A549 (cell line): Measurements from ENCODE around the gene DCLK1. TPM values are rescaled to one million over a fixed set of nuclear protein-coding genes. Genes with fewer than 3 reads are reported as not detected.

ENCODE experiments used
- ATAC-seq, 2 experiments: fragments of 200-7000 bp in 1 of 2; fragments of >200 bp in 1 of 2; cut with Nextera tagmentation in 1 of 2; cut with Tn5 transposase in 1 of 2; 3 replicates each; pipeline versions ENCODE4 v1.8.0 to v1.9.1; 2018 to 2020; ENCODE audit warnings: mild to moderate bottlenecking in 1 of 2, moderate library complexity in 1 of 2
- CTCF ChIA-PET: fragments of 300-600 bp; sonication (Branson Sonifier 250); formaldehyde crosslinking; extraction: SDS; loops from one replicate; lab custom pipeline; 2021; ENCODE audit warnings: antibody characterized with exemption, inconsistent platforms; lab: Yijun Ruan, JAX
- POLR2A ChIA-PET: fragments of 350-600 bp; formaldehyde crosslinking; extraction: SDS; loops from one replicate; lab custom pipeline; 2021; ENCODE audit warnings: antibody characterized with exemption, inconsistent platforms; lab: Yijun Ruan, JAX
- DNase-seq, 2 experiments: peaks; one replicate each; pipeline versions ENCODE4 v3.0.0 to v3.0.0-alpha.2; 2011 to 2016; ENCODE audit warnings: low read depth in 1 of 2, low spot score in 1 of 2
- FAIRE-seq: peaks from 2 replicates; lab custom pipeline; 2011; peaks lifted over from hg19 to GRCh38; lab: Jason Lieb, UNC
- H3K27ac ChIP-seq, 2 experiments: fragments of >200 bp; sonication (Bioruptor Twin); formaldehyde crosslinking; 3 replicates each; pipeline ENCODE4 v1.5.1; 2016 to 2017
- H3K4me1 ChIP-seq: fragments of >200 bp; sonication (Bioruptor Twin); formaldehyde crosslinking; 3 replicates; pipeline ENCODE4 v1.6.1; 2016
- H3K4me2 ChIP-seq: fragments of >200 bp; sonication (Bioruptor Twin); formaldehyde crosslinking; 3 replicates; pipeline ENCODE4 v1.6.1; 2016
- H3K4me3 ChIP-seq: fragments of >200 bp; sonication (Bioruptor Twin); formaldehyde crosslinking; 3 replicates; pipeline ENCODE4 v1.5.1; 2016
- H3K9me3 ChIP-seq: fragments of >200 bp; sonication (Bioruptor Twin); formaldehyde crosslinking; 3 replicates; pipeline ENCODE4 v1.6.1; 2016
- BHLHE40 ChIP-seq: IDR thresholded peaks from 2 replicates; pipeline ENCODE4 v1.6.1; 2012; ENCODE audit warnings: low read depth, low read length, inconsistent platforms
- CBX2 ChIP-seq: fragments of 200-600 bp; sonication (generic); IDR thresholded peaks from 2 replicates; pipeline ENCODE4 v1.6.1; 2016; ENCODE audit warnings: low read depth, mild to moderate bottlenecking, borderline replicate concordance
- CEBPB ChIP-seq, 2 experiments: fragments of >200 bp in 1 of 2; sonication (Bioruptor Twin) in 1 of 2; formaldehyde crosslinking in 1 of 2; IDR thresholded peaks; 2 replicates each; pipeline ENCODE4 v1.6.1; 2012 to 2016
- EHMT2 ChIP-seq: fragments of 200-600 bp; sonication (generic); IDR thresholded peaks from 2 replicates; pipeline ENCODE4 v1.6.1; 2016; ENCODE audit warnings: antibody characterized with exemption, low read depth, mild to moderate bottlenecking, moderate library complexity
- EP300 ChIP-seq, 2 experiments: fragments of >200 bp; sonication (Bioruptor Twin); formaldehyde crosslinking; IDR thresholded peaks; 2 replicates in 1 of 2; 3 replicates in 1 of 2; pipeline ENCODE4 v1.6.1; 2016 to 2017
- GATA3 ChIP-seq: IDR thresholded peaks from 2 replicates; pipeline ENCODE4 v1.6.1; 2012; ENCODE audit warnings: borderline replicate concordance
- HDAC2 ChIP-seq: fragments of 200-600 bp; sonication (generic); IDR thresholded peaks from 2 replicates; pipeline ENCODE4 v1.6.1; 2016
- HOXB5 ChIP-seq: fragments of 250-450 bp; sonication (Bioruptor Pico); IDR thresholded peaks from 2 replicates; pipeline ENCODE4 v1.5.0; 2020; ENCODE audit warnings: mild to moderate bottlenecking, moderate library complexity
- JUN ChIP-seq, 2 experiments: fragments of >200 bp; sonication (Bioruptor Twin); formaldehyde crosslinking; IDR thresholded peaks; 2 replicates in 1 of 2; 3 replicates in 1 of 2; pipeline ENCODE4 v1.6.1; 2016 to 2017
- JUNB ChIP-seq: fragments of >200 bp; sonication (Bioruptor Twin); formaldehyde crosslinking; IDR thresholded peaks from 2 replicates; pipeline ENCODE4 v1.6.1; 2016
- KDM1A ChIP-seq: fragments of 200-600 bp; sonication (generic); IDR thresholded peaks from 2 replicates; pipeline ENCODE4 v1.6.1; 2016; ENCODE audit warnings: low read depth, mild to moderate bottlenecking
- KDM5A ChIP-seq: fragments of 200-600 bp; sonication (generic); IDR thresholded peaks from 2 replicates; pipeline ENCODE4 v1.6.1; 2016; ENCODE audit warnings: antibody characterized with exemption, mild to moderate bottlenecking
- MYC ChIP-seq: IDR thresholded peaks from 2 replicates; pipeline ENCODE4 v1.6.1; 2012; ENCODE audit warnings: mild to moderate bottlenecking, inconsistent platforms, low read length, improper control_type of control experiment, borderline replicate concordance
- NR3C1 ChIP-seq: fragments of >200 bp; sonication (Bioruptor Twin); formaldehyde crosslinking; IDR thresholded peaks from 3 replicates; pipeline ENCODE4 v1.6.1; 2017
- PHF8 ChIP-seq: fragments of 200-600 bp; sonication (generic); IDR thresholded peaks from 2 replicates; pipeline ENCODE4 v1.6.1; 2016; ENCODE audit warnings: low read depth, mild to moderate bottlenecking, antibody characterized with exemption, moderate library complexity, borderline replicate concordance
- RAD21 ChIP-seq, 2 experiments: fragments of >200 bp in 1 of 2; sonication (Bioruptor Twin) in 1 of 2; formaldehyde crosslinking in 1 of 2; IDR thresholded peaks in 1 of 2; conservative IDR thresholded peaks in 1 of 2; 2 replicates in 1 of 2; 3 replicates in 1 of 2; pipeline ENCODE4 v1.6.1; 2012 to 2018; ENCODE audit warnings: inconsistent platforms in 1 of 2
- RARB ChIP-seq: fragments of 250-450 bp; sonication (Bioruptor Pico); IDR thresholded peaks from 2 replicates; pipeline ENCODE4 v1.8.0; 2021; ENCODE audit warnings: mild to moderate bottlenecking, moderate library complexity
- RCOR1 ChIP-seq: fragments of 150-350 bp; IDR thresholded peaks from 2 replicates; pipeline ENCODE4 v1.6.1; 2014; ENCODE audit warnings: antibody characterized with exemption, low read length, low read depth
- SREBF2 ChIP-seq: fragments of 450-650 bp; IDR thresholded peaks from 2 replicates; pipeline ENCODE4 v1.6.1; 2014; ENCODE audit warnings: mild to moderate bottlenecking, moderate library complexity
- TP53 ChIP-seq: fragments of 250-450 bp; sonication (Bioruptor Pico); IDR thresholded peaks from 2 replicates; pipeline ENCODE4 v1.5.0; 2021; ENCODE audit warnings: mild to moderate bottlenecking, moderate library complexity
- ZFP36 ChIP-seq: fragments of 450-650 bp; IDR thresholded peaks from 2 replicates; pipeline ENCODE4 v1.6.1; 2014; ENCODE audit warnings: borderline replicate concordance; ENCODE audit not compliant: partially characterized antibody
- ZNF302 ChIP-seq: fragments of 250-450 bp; sonication (Bioruptor Pico); IDR thresholded peaks from 2 replicates; pipeline ENCODE4 v1.9.0; 2021; ENCODE audit warnings: inconsistent platforms, mild to moderate bottlenecking, moderate library complexity
- WGBS: methylation state at CpG from one replicate; pipeline ENCODE4 v1.1.6; 2017; ENCODE audit errors: missing lambda C conversion rate; 5-methylcytosine and 5-hydroxymethylcytosine counted together
- polyA plus RNA-seq, 4 experiments: library from polyadenylated mRNA; depleted of rRNA in 3 of 4; stranded (reverse); fragments of >200 nt; fragmentation: RNase III in 1 of 4; extraction: RNeasy Plus Mini Kit Qiagen cat#74134 plus additional on column Dnase treatment in 1 of 4; gene quantifications; 2 replicates in 3 of 4; 3 replicates in 1 of 4; pipeline ENCODE4 v1.2.3, GENCODE V29; 2011 to 2017
- TF ChIP-seq, protein P1 (sequence below): IDR thresholded peaks from 2 replicates; pipeline ENCODE4 v1.6.1; 2012; ENCODE audit warnings: low read depth, borderline replicate concordance
- TF ChIP-seq, protein P2 (sequence below): fragments of 250-450 bp; sonication (Bioruptor Pico); IDR thresholded peaks from 2 replicates; pipeline ENCODE4 v1.5.0; 2020; ENCODE audit warnings: low read depth, mild to moderate bottlenecking, moderate library complexity
- TF ChIP-seq, protein P3 (sequence below): IDR thresholded peaks from 2 replicates; pipeline ENCODE4 v1.6.1; 2012
- TF ChIP-seq, protein P4 (sequence below): fragments of 200-600 bp; sonication (generic); IDR thresholded peaks from 2 replicates; pipeline ENCODE4 v1.6.1; 2016; ENCODE audit warnings: antibody characterized with exemption, mild to moderate bottlenecking, moderate library complexity
- TF ChIP-seq, protein P5 (sequence below): fragments of >200 bp; sonication (Bioruptor Twin); formaldehyde crosslinking; IDR thresholded peaks from 3 replicates; pipeline ENCODE4 v1.5.1; 2016

The DCLK1 gene
- polyA plus RNA-seq, 2 of the 4 experiments (the other 2 are of a cell fraction) = 0.13 to 0.21 TPM

DNA sequence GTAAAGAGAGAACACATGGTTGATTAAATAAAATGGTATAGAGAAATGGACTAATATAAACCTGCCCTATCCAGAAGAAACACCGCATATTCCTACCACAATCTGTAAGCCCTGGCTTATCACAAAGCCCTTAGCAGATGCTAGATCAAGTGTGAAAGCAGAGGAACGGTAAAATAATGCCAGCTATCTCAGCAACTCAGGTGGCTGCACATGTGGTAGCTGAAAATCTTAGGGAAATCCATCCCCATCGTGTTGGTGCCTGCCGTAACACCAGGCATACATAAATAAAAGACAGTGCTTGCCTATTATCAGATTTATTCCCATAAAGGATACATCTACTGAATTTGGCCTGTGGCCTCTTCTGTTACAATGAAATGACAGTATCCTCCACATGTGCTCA lies 350.6 kb downstream of the DCLK1 start:
- no peak overlapping the region for H3K4me3 ChIP-seq
- WGBS = 47% methylated on average over 4 of the region's 4 CpGs
- no peak for FAIRE-seq
- POLR2A ChIA-PET = no interaction called here
- TF ChIP-seq, protein P1, sequence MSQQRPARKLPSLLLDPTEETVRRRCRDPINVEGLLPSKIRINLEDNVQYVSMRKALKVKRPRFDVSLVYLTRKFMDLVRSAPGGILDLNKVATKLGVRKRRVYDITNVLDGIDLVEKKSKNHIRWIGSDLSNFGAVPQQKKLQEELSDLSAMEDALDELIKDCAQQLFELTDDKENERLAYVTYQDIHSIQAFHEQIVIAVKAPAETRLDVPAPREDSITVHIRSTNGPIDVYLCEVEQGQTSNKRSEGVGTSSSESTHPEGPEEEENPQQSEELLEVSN = no peak
- TF ChIP-seq JUNB (no peak), JUN (IDR thresholded peaks at IDR 0.05) (no peak), ZNF302 (CRISPR knock-in tag) (no peak), BHLHE40 (no peak), TP53 (CRISPR knock-in tag) (no peak), CBX2 (no peak), GATA3 (no peak), PHF8 (no peak), RAD21 (conservative IDR thresholded peaks at IDR 0.05 in 1 of 2, IDR thresholded peaks at IDR 0.05 in 1 of 2) (no peak)
- H3K4me1 ChIP-seq = no peaks in the 10 kb centered on the region
- no peak overlapping the region for H3K27ac ChIP-seq
- CTCF ChIA-PET = interaction anchor here (1.0 kb wide), 1 partner anchor 20 kb away, joined by 3 read pairs; no protein-coding TSS in a partner anchor
- ATAC-seq = no peak
- no peak overlapping the region for H3K4me2 ChIP-seq
- H3K9me3 ChIP-seq = no peaks in the 10 kb centered on the region
- DNase-seq = no peak

DNA sequence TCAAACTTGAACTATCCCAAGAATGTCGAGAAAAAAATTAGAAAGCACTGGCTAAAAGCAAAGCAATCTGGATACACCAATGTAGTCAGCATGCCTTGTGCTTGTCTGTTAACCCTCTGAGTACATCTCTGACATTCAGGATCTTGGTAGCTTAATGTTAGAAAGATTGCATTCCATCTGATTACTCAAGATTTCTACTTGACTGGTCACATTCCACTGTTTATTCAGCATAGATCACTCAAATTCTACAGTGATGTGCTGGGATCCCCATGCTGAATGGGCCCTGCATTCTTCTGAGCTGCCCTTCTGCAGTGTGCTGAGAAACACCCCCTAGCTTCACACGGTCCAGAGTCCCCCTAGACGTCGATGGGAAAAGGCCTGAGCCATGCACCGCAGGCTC lies 359.3 kb downstream of the DCLK1 start:
- 35% methylated on average over 2 of the region's 5 CpGs for WGBS
- no peaks in the 10 kb centered on the region for H3K9me3 ChIP-seq
- no peak for FAIRE-seq
- H3K4me2 ChIP-seq = no peak overlapping the region
- POLR2A ChIA-PET = no interaction called here
- DNase-seq = no peak
- CTCF ChIA-PET = interaction anchor here (1.2 kb wide), 1 partner anchor 17 kb away, joined by 4 read pairs; no protein-coding TSS in a partner anchor
- H3K4me1 ChIP-seq = no peaks in the 10 kb centered on the region
- H3K4me3 ChIP-seq = no peak overlapping the region
- no peak overlapping the region for H3K27ac ChIP-seq
- TF ChIP-seq EP300 (IDR thresholded peaks at IDR 0.05) = no peak
- TF ChIP-seq ZFP36 = no peak
- no peak for TF ChIP-seq JUNB
- TF ChIP-seq RARB (CRISPR knock-in tag) = no peak
- TF ChIP-seq HDAC2 = no peak
- TF ChIP-seq MYC = no peak
- no peak for TF ChIP-seq JUN (IDR thresholded peaks at IDR 0.05)
- TF ChIP-seq NR3C1 = no peak
- TF ChIP-seq HOXB5 (CRISPR knock-in tag) = no peak
- no peak for TF ChIP-seq RCOR1
- TF ChIP-seq, protein P2, sequence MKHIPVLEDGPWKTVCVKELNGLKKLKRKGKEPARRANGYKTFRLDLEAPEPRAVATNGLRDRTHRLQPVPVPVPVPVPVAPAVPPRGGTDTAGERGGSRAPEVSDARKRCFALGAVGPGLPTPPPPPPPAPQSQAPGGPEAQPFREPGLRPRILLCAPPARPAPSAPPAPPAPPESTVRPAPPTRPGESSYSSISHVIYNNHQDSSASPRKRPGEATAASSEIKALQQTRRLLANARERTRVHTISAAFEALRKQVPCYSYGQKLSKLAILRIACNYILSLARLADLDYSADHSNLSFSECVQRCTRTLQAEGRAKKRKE (CRISPR knock-in tag) = no peak
- no peak for TF ChIP-seq CBX2
- TF ChIP-seq, protein P3, sequence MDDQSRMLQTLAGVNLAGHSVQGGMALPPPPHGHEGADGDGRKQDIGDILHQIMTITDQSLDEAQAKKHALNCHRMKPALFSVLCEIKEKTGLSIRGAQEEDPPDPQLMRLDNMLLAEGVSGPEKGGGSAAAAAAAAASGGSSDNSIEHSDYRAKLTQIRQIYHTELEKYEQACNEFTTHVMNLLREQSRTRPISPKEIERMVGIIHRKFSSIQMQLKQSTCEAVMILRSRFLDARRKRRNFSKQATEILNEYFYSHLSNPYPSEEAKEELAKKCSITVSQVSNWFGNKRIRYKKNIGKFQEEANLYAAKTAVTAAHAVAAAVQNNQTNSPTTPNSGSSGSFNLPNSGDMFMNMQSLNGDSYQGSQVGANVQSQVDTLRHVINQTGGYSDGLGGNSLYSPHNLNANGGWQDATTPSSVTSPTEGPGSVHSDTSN = no peak
- peak in 1 of 2 experiments; percentile 34; a peak in 1 of 6 replicates for ATAC-seq

DNA sequence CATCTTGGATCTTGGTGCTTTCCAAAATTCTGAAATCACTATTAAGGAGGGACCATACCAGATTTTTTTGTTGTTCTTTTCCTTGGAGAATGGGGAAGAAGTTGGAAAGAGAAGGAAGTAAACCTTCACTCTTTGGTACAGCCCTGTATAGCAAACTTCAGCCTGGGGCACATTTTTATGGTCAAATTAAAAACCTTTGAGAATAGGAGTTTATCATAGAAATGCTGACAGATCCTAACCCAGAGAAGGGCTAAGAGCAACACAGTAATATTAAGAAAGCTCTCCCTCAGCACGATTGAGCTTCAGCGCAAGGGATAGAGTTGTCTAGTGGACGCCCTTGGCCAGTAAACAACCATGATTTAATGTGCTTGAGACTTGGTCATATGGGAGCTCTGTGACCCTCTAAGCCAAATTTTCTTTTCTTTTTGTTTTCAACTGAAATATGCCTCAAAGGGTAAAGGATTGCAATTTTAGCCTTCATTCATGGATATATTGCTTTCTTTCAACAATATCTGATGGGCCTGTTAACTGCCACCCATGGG lies 360.4 kb downstream of the DCLK1 start:
- DNase-seq (no peak), ATAC-seq (no peak), FAIRE-seq (no peak)
- Histone ChIP-seq H3K4me1 (no peaks in the 10 kb centered on the region), H3K4me2 (no peak overlapping the region), H3K27ac (no peak overlapping the region), H3K4me3 (no peak overlapping the region), H3K9me3 (no peaks in the 10 kb centered on the region)
- ChIA-PET CTCF (interaction anchor here (1.2 kb wide), 1 partner anchor 18 kb away, joined by 4 read pairs; no protein-coding TSS in a partner anchor), POLR2A (no interaction called here)
- WGBS = 46% methylated on average over 3 of the region's 3 CpGs
- TF ChIP-seq EHMT2 (no peak), CEBPB (IDR thresholded peaks at IDR 0.05) (no peak), KDM5A (no peak), KDM1A (no peak), CBX2 (no peak), SREBF2 (no peak)
- TF ChIP-seq, protein P4, sequence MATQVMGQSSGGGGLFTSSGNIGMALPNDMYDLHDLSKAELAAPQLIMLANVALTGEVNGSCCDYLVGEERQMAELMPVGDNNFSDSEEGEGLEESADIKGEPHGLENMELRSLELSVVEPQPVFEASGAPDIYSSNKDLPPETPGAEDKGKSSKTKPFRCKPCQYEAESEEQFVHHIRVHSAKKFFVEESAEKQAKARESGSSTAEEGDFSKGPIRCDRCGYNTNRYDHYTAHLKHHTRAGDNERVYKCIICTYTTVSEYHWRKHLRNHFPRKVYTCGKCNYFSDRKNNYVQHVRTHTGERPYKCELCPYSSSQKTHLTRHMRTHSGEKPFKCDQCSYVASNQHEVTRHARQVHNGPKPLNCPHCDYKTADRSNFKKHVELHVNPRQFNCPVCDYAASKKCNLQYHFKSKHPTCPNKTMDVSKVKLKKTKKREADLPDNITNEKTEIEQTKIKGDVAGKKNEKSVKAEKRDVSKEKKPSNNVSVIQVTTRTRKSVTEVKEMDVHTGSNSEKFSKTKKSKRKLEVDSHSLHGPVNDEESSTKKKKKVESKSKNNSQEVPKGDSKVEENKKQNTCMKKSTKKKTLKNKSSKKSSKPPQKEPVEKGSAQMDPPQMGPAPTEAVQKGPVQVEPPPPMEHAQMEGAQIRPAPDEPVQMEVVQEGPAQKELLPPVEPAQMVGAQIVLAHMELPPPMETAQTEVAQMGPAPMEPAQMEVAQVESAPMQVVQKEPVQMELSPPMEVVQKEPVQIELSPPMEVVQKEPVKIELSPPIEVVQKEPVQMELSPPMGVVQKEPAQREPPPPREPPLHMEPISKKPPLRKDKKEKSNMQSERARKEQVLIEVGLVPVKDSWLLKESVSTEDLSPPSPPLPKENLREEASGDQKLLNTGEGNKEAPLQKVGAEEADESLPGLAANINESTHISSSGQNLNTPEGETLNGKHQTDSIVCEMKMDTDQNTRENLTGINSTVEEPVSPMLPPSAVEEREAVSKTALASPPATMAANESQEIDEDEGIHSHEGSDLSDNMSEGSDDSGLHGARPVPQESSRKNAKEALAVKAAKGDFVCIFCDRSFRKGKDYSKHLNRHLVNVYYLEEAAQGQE = no peak
- TF ChIP-seq, protein P5, sequence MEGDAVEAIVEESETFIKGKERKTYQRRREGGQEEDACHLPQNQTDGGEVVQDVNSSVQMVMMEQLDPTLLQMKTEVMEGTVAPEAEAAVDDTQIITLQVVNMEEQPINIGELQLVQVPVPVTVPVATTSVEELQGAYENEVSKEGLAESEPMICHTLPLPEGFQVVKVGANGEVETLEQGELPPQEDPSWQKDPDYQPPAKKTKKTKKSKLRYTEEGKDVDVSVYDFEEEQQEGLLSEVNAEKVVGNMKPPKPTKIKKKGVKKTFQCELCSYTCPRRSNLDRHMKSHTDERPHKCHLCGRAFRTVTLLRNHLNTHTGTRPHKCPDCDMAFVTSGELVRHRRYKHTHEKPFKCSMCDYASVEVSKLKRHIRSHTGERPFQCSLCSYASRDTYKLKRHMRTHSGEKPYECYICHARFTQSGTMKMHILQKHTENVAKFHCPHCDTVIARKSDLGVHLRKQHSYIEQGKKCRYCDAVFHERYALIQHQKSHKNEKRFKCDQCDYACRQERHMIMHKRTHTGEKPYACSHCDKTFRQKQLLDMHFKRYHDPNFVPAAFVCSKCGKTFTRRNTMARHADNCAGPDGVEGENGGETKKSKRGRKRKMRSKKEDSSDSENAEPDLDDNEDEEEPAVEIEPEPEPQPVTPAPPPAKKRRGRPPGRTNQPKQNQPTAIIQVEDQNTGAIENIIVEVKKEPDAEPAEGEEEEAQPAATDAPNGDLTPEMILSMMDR = no peak
